ENCODE results near the gene FAM151B. TPM values are rescaled to one million over a fixed set of nuclear protein-coding genes. Genes with fewer than 3 reads are reported as not detected.
A peak's percentile ranks its signal among the peaks of the same experiment; 100 is the strongest.
"Not testable (repeated sequence)": the region's sequence is repeated elsewhere in the genome, so short reads cannot be mapped to it uniquely, and the experiment has no call there.

FAM151B gene
- total RNA-seq, 2 experiments from 2014 or later = 0.30 to 0.35 TPM

GRCh38 chr5:80483636-80484232 is 4.2 kb upstream of the FAM151B start:
- Mint-ChIP-seq H3K4me1 (peaks cover 7% of the 10 kb centered on the region), H3K27ac (no peak overlapping the region), H3K36me3 (peaks cover 31% of the 10 kb centered on the region), H3K27me3 (peaks cover 7% of the 10 kb centered on the region), H3K9me3 (peaks cover 17% of the 10 kb centered on the region), H3K4me3 (no peak overlapping the region)
- DNase-seq = no peak

DNA sequence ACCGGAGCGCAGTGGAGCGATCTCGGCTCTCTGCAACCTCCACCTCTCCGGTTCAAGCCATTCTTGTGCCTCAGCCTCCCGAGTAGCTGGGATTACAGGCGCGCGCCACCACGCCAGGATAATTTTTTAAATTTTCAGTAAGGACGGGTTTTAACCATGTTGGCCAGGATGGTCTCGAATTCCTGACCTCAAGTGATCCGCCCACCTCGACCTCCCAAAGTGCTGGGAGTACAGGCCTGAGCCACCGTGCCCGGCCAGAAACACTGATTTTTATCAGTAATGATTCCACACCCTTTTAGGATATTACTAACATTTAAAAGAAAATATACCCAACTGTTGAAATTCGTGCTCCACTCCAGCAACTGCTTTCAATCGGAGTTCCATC is 464 bp upstream of the FAM151B start:
- Mint-ChIP-seq H3K27me3 (peaks cover 7% of the 10 kb centered on the region), H3K36me3 (peaks cover 14% of the 10 kb centered on the region), H3K27ac (no peak overlapping the region), H3K9me3 (peaks cover 9% of the 10 kb centered on the region), H3K4me3 (peak overlapping the region; percentile 80), H3K4me1 (peaks cover 7% of the 10 kb centered on the region)
- DNase-seq = no peak

GRCh38 chr5:80491296-80491695 is 3.4 kb downstream of the FAM151B start:
- Mint-ChIP-seq H3K9me3 (no peaks in the 10 kb centered on the region), H3K4me3 (no peak overlapping the region), H3K27me3 (peaks cover 7% of the 10 kb centered on the region), H3K36me3 (peaks cover 2% of the 10 kb centered on the region), H3K27ac (no peak overlapping the region), H3K4me1 (peaks cover 7% of the 10 kb centered on the region)
- DNase-seq = no peak

GRCh38 chr5:80492741-80493140 is 4.8 kb downstream of the FAM151B start:
- H3K4me3 Mint-ChIP-seq = no peak overlapping the region
- H3K27ac Mint-ChIP-seq = no peak overlapping the region
- H3K4me1 Mint-ChIP-seq = peaks cover 4% of the 10 kb centered on the region

GRCh38 chr5:80493443-80493842 is 5.5 kb downstream of the FAM151B start:
- not testable (repeated sequence) for H3K36me3 Mint-ChIP-seq, H3K4me3 Mint-ChIP-seq, H3K4me1 Mint-ChIP-seq, DNase-seq, H3K27me3 Mint-ChIP-seq, H3K9me3 Mint-ChIP-seq, H3K27ac Mint-ChIP-seq

More at GRCh38 chr5:80492741-80493140, 4.8 kb downstream of the FAM151B start:
- Mint-ChIP-seq H3K9me3 (no peaks in the 10 kb centered on the region), H3K27me3 (peaks cover 3% of the 10 kb centered on the region), H3K36me3 (no peaks in the 10 kb centered on the region)
- no peak for DNase-seq

DNA sequence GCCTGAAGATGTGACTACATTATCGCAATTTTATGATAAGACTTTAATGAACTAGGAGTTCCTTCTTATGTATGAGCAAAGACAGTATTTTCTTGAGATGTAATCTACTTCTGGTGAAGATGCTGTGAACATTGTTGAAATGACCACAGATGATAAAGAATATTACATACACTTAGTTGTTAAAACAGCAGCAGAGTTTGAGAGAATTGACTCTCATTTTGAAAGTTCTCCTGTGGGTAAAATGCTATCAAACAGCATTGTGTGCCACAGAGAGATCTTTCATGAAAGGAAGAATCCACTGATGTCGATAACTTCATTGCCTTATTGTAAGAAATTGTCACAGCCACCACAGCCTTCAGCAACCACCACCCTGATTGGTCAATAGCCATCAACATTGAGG is 8.0 kb downstream of the FAM151B start:
- H3K27me3 Mint-ChIP-seq = peaks cover 3% of the 10 kb centered on the region
- no peaks in the 10 kb centered on the region for H3K36me3 Mint-ChIP-seq
- no peak overlapping the region for H3K4me3 Mint-ChIP-seq

DNA sequence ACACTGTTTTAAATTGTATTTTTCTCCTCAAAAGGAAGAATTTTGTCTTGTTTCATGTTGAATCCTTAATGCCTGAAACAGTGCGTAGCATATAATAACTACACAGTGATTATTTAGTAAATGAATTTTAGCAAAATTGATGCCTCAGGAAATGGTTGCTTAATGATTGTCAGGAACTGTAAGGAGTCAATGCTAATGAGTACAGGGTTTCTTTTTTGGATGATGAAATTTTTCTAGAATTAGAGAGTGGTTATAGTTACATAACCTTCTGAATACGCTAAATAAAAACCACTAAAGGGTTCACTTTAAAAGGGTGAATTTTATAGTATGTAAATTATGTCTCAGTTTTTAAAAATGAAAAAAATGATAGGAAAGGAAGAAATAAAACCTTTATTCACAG is 14.9 kb downstream of the FAM151B start:
- H3K36me3 Mint-ChIP-seq = no peaks in the 10 kb centered on the region
- no peaks in the 10 kb centered on the region for H3K9me3 Mint-ChIP-seq
- no peak for DNase-seq
- no peaks in the 10 kb centered on the region for H3K27me3 Mint-ChIP-seq
- no peak overlapping the region for H3K4me3 Mint-ChIP-seq
- H3K4me1 Mint-ChIP-seq = no peaks in the 10 kb centered on the region
- H3K27ac Mint-ChIP-seq = no peak overlapping the region

More for the DNA sequence above, 8.0 kb downstream of the FAM151B start:
- Mint-ChIP-seq H3K27ac (no peak overlapping the region), H3K9me3 (no peaks in the 10 kb centered on the region), H3K4me1 (no peaks in the 10 kb centered on the region)
- DNase-seq = no peak

DNA sequence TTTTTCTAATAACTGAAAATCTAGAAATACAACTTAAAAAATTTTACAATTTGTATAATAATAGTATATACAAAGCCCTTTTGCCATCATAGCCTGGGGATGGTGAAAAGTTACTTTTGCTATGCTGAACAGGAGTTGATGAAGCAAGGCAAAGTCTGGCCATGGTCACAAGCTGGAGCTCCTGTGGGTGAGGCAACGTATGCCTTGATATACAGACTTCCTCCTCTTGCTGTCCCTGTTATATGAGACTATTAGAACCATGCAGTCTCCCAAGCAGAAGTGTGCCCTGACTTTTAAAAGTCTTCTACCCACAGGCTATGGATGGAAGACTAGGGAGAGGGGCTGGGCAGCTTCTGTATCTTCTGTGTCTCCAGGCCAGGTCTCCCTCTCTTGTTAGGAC is 15.7 kb downstream of the FAM151B start:
- Mint-ChIP-seq H3K4me3 (no peak overlapping the region), H3K36me3 (no peaks in the 10 kb centered on the region), H3K27ac (no peak overlapping the region), H3K4me1 (no peaks in the 10 kb centered on the region), H3K27me3 (no peaks in the 10 kb centered on the region), H3K9me3 (no peaks in the 10 kb centered on the region)
- DNase-seq = no peak

- H3K27me3 Mint-ChIP-seq = no peaks in the 10 kb centered on the region
Observed at GRCh38 chr5:80504833-80505232, 16.9 kb downstream of the FAM151B start.

DNA sequence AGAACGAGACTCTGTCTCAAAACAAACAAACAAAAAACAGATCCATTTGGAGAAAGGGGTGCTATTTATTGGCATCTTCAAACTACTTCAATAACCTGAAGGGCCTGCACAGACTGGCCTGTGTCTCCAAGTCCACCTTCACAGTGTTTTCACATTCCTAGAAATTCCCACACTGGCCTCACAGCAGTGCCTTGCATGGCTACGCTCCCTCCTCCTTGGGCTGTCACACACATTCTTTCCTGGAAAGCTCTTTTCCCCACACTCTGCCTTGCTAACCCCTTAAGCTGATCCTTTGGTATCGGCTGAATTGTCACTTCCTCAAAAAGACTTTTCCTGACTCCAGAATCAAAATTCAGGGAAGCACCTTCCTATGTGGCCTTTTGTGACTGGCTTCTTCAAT is 19.8 kb downstream of the FAM151B start:
- H3K9me3 Mint-ChIP-seq = no peaks in the 10 kb centered on the region
- H3K4me3 Mint-ChIP-seq = no peak overlapping the region
- DNase-seq = no peak
- H3K4me1 Mint-ChIP-seq = no peaks in the 10 kb centered on the region
- H3K36me3 Mint-ChIP-seq = no peaks in the 10 kb centered on the region
- H3K27ac Mint-ChIP-seq = no peak overlapping the region
- H3K27me3 Mint-ChIP-seq = no peaks in the 10 kb centered on the region

More at GRCh38 chr5:80504833-80505232, 16.9 kb downstream of the FAM151B start:
- Mint-ChIP-seq H3K4me3 (no peak overlapping the region), H3K9me3 (no peaks in the 10 kb centered on the region), H3K27ac (no peak overlapping the region), H3K36me3 (no peaks in the 10 kb centered on the region), H3K4me1 (no peaks in the 10 kb centered on the region)
- DNase-seq = no peak

GRCh38 chr5:80508844-80509243 is 20.9 kb downstream of the FAM151B start:
- H3K36me3 Mint-ChIP-seq = no peaks in the 10 kb centered on the region
- no peak for DNase-seq
- no peaks in the 10 kb centered on the region for H3K27me3 Mint-ChIP-seq
- H3K27ac Mint-ChIP-seq = no peak overlapping the region
- H3K4me3 Mint-ChIP-seq = no peak overlapping the region
- no peaks in the 10 kb centered on the region for H3K4me1 Mint-ChIP-seq
- H3K9me3 Mint-ChIP-seq = no peaks in the 10 kb centered on the region

- no peaks in the 10 kb centered on the region for H3K4me1 Mint-ChIP-seq
- no peaks in the 10 kb centered on the region for H3K36me3 Mint-ChIP-seq
- H3K27ac Mint-ChIP-seq = no peak overlapping the region
- H3K27me3 Mint-ChIP-seq = no peaks in the 10 kb centered on the region
- no peak overlapping the region for H3K4me3 Mint-ChIP-seq
- no peak for DNase-seq
- H3K9me3 Mint-ChIP-seq = no peaks in the 10 kb centered on the region
Observed at GRCh38 chr5:80509362-80509761, 21.5 kb downstream of the FAM151B start.

DNA sequence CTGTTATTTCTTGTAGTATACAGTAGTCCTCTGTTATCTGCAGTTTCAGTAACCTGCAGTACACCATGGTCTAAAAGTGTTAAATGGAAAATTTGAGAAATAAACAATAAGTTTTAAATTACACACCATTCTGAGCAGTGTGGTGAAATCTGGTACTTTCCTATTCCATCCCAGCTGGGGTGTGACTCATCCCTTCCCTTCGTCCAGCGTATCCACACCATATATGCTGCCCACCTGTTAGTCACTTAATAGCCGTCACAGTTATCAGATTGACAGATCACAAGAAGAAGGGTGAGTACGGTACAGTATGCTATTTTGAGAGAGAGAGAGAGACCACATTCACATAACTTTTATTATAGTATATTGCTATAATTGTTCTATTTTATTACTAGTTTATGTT is 28.9 kb downstream of the FAM151B start:
- Mint-ChIP-seq H3K4me1 (peaks cover 5% of the 10 kb centered on the region), H3K4me3 (no peak overlapping the region), H3K27ac (no peak overlapping the region), H3K27me3 (no peaks in the 10 kb centered on the region), H3K36me3 (no peaks in the 10 kb centered on the region), H3K9me3 (no peaks in the 10 kb centered on the region)
- DNase-seq = peak; percentile 48

DNA sequence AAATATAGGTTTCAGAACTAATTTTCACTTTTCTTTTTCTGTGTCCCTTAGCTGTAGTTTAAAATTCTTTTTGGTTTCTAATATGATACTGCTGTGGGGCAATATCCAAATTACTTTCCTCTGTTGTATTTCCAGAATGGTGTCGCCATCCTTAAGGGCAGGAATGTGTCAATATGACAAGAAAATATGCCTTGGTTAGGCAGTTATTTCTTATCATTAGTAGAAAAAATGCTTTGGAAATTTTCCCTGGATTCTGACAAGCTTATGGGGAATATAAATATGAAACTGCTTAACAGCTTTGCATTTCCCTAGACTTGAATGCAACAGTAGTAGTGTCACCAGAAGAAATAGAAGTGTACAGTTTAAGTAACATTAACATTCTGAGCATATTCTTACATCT is 52.8 kb downstream of the FAM151B start:
- H3K4me1 Mint-ChIP-seq = peaks cover 17% of the 10 kb centered on the region

GRCh38 chr5:80541392-80541791 is 53.5 kb downstream of the FAM151B start:
- peak overlapping the region; percentile 43 for H3K27ac Mint-ChIP-seq
- no peaks in the 10 kb centered on the region for H3K27me3 Mint-ChIP-seq
- peaks cover 2% of the 10 kb centered on the region for H3K9me3 Mint-ChIP-seq
- no peak overlapping the region for H3K4me3 Mint-ChIP-seq
- no peak for DNase-seq
- peaks cover 17% of the 10 kb centered on the region for H3K4me1 Mint-ChIP-seq
- H3K36me3 Mint-ChIP-seq = no peaks in the 10 kb centered on the region

More for the DNA sequence above, 52.8 kb downstream of the FAM151B start:
- Mint-ChIP-seq H3K4me3 (no peak overlapping the region), H3K36me3 (no peaks in the 10 kb centered on the region), H3K9me3 (peaks cover 2% of the 10 kb centered on the region), H3K27ac (no peak overlapping the region), H3K27me3 (no peaks in the 10 kb centered on the region)
- no peak for DNase-seq

DNA sequence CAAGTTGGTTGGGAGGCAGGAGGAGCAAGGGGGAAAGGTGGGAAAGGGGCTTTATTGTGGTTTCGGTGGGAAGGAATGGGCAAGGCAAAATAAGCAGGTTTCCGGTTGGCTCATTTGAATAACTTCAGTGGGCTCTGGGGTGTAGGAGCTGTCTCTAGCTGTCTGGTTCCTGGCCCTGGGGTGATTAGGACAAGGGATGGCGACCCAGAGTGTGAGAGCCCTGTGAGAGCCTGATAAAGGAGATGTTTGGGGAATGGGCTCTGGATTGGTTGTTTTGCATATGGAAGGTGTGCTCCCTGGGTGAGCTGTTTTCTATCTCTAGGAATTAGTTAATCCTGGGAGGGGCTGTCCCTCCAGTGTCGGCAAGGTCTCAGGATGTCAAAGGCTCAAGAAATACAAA is 66.7 kb downstream of the FAM151B start:
- no peaks in the 10 kb centered on the region for H3K9me3 Mint-ChIP-seq
- H3K27ac Mint-ChIP-seq = no peak overlapping the region
- peaks cover 42% of the 10 kb centered on the region for H3K27me3 Mint-ChIP-seq
- DNase-seq = no peak
- no peaks in the 10 kb centered on the region for H3K36me3 Mint-ChIP-seq
- no peak overlapping the region for H3K4me3 Mint-ChIP-seq
- no peaks in the 10 kb centered on the region for H3K4me1 Mint-ChIP-seq
